BE2C (cell line): ENCODE measurements around the gene PLXDC2.

Experiments
- DNase-seq: peaks from one replicate; pipeline ENCODE4 v3.0.0-alpha.2; 2020
- H3K27me3 ChIP-seq: fragments of 250-450 bp; sonication (Bioruptor Pico); 2 replicates; pipeline ENCODE4 v1.5.1; 2020; ENCODE audit warnings: mild to moderate bottlenecking
- H3K36me3 ChIP-seq: fragments of 250-450 bp; sonication (Bioruptor Pico); 2 replicates; pipeline ENCODE4 v1.5.1; 2020; ENCODE audit warnings: mild to moderate bottlenecking
- H3K4me1 ChIP-seq: fragments of 250-450 bp; sonication (Bioruptor Pico); 2 replicates; pipeline ENCODE4 v1.5.1; 2020
- H3K4me3 ChIP-seq: 2 replicates; pipeline ENCODE4 v1.5.1; 2011; ENCODE audit warnings: low read depth, low read length
- H3K9me3 ChIP-seq: fragments of 250-450 bp; sonication (Bioruptor Pico); 2 replicates; pipeline ENCODE4 v1.5.1; 2020
- CTCF ChIP-seq: IDR thresholded peaks from 2 replicates; pipeline ENCODE4 v1.5.1; 2012; ENCODE audit warnings: mild to moderate bottlenecking, low read depth, low read length

The PLXDC2 gene

GRCh38 chr10:20013991-20014750, 197.9 kb downstream of the PLXDC2 start:
- H3K9me3 ChIP-seq, result no peaks in the 10 kb centered on the region
- no peaks in the 10 kb centered on the region for H3K27me3 ChIP-seq
- DNase-seq, result no peak
- H3K4me1 ChIP-seq, result no peaks in the 10 kb centered on the region
- no peak for TF ChIP-seq CTCF
- H3K4me3 ChIP-seq, result no peak overlapping the region
- no peaks in the 10 kb centered on the region for H3K36me3 ChIP-seq

DNA sequence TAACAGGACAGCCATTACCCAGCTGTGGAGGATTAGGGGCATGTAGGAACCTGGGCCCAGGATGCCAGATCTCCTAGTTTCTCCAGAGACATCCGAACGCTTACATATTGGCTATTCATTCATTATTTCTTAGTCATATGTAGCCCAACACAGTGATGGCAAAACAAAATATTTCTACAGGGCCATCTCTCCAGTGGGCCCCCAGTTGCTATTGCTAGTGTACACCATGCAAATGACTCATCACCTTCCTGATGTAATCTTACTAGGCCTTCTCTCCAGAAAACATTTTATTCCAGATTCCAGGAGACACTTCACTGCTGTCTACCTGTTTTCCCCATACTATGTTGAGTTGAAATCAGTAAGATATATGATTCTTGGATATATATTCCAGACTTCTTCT, 201.7 kb downstream of the PLXDC2 start:
- H3K9me3 ChIP-seq, result no peaks in the 10 kb centered on the region
- no peak for DNase-seq
- TF ChIP-seq CTCF, result no peak
- no peaks in the 10 kb centered on the region for H3K27me3 ChIP-seq
- no peak overlapping the region for H3K4me3 ChIP-seq
- H3K4me1 ChIP-seq, result no peaks in the 10 kb centered on the region
- no peaks in the 10 kb centered on the region for H3K36me3 ChIP-seq

DNA sequence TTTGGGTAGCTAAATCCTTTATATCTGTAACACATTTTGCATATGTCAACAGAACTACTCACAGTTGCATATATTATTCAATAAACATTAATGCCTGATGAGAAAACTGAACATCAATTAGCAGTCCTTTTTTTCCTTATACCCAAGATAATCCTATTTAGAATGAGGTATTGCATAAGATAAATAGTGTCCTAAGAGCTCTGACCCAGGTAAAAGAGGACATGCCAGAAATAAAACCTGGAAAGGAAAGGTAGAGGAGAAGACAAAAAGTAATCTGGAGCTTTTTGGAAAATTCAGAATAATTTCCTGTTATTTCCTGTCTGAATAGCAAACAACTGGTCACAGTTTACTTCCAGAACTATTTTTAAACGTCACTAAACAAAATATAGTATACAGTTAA, 204.4 kb downstream of the PLXDC2 start:
- TF ChIP-seq CTCF, result no peak
- no peaks in the 10 kb centered on the region for H3K27me3 ChIP-seq
- DNase-seq, result no peak
- no peaks in the 10 kb centered on the region for H3K9me3 ChIP-seq
- no peaks in the 10 kb centered on the region for H3K36me3 ChIP-seq
- H3K4me3 ChIP-seq, result no peak overlapping the region
- no peaks in the 10 kb centered on the region for H3K4me1 ChIP-seq

DNA sequence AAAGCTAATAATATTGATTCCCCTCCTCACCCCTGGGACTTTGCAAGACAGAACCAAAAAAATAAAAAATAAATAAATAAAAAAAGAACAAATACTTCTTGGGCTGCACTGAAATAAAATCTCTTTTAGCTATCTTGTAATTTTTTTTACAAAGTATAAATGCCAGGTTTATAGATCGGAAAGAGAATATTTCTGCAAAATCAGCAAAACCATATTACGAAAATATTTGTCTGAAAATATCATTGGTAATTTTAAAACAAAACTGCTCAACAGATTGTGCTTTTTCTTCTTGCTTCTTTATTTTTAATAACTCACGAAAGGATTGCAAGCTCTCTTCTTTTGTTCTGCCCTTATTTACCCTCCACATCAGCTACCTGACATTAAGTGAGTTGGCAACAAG, 213.3 kb downstream of the PLXDC2 start:
- Histone ChIP-seq H3K4me3 (no peak overlapping the region), H3K27me3 (no peaks in the 10 kb centered on the region), H3K4me1 (no peaks in the 10 kb centered on the region), H3K9me3 (no peaks in the 10 kb centered on the region), H3K36me3 (no peaks in the 10 kb centered on the region)
- TF ChIP-seq CTCF, result no peak
- DNase-seq, result no peak

DNA sequence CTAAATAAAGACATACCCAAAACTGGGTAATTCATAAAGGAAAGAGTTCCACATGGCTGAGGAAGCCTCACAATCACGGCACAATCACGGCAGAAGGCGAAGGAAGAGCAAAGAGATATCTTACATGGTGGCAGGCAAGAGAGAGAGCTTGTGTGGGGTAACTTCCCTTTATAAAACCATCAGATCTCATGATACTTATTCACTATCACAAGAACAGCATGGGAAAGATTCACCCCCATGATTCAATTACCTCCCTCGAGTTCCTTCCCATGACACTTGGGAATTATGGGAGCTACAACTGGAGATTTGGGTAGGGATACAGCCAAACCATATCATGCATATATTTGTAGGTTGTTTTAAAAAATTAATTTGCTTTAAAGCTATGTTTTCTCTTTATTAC, 217.2 kb downstream of the PLXDC2 start:
- Histone ChIP-seq H3K27me3 (no peaks in the 10 kb centered on the region), H3K4me3 (no peak overlapping the region), H3K36me3 (no peaks in the 10 kb centered on the region), H3K4me1 (no peaks in the 10 kb centered on the region), H3K9me3 (no peaks in the 10 kb centered on the region)
- DNase-seq, result no peak
- TF ChIP-seq CTCF, result no peak

DNA sequence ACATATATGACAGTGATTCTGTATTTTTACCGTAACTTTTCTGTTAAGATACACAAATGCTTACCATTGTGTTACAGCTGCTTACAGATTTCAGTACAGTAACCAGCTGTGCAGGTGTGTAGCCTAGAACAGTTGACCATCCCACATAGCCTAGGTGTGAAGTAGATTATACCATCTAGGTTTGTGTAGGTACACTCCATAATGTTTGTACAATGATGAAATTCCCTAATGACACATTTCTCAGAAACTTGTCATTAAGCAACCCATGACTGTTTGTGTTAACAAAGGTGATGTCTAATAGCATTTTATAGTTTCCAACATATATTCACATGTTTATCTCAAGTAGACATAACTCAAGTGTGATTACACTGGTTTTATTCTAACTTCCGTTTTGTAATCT, 218.5 kb downstream of the PLXDC2 start:
- no peaks in the 10 kb centered on the region for H3K9me3 ChIP-seq
- no peaks in the 10 kb centered on the region for H3K36me3 ChIP-seq
- DNase-seq, result no peak
- no peaks in the 10 kb centered on the region for H3K27me3 ChIP-seq
- TF ChIP-seq CTCF, result no peak
- no peaks in the 10 kb centered on the region for H3K4me1 ChIP-seq
- no peak overlapping the region for H3K4me3 ChIP-seq
